ENCODE data around the gene UNC5C.

The UNC5C gene
- total RNA-seq, result 0 to 0.54 (median 0.18) reads per million in 4 experiments

GRCh38 chr4:95548738-95549245 lies at the start of gene UNC5C:
UNC5C (minus strand) TSS chr4:95548973.
- DNase-seq, result no peak

GRCh38 chr4:95596676-95597075 lies 47.9 kb upstream of the UNC5C start:
- DNase-seq, result no peak

- DNase-seq, result no peak
These were observed 45.9 kb upstream of the UNC5C start for GRCh38 chr4:95594629-95595028.

GRCh38 chr4:95594013-95594412 lies 45.2 kb upstream of the UNC5C start:
- DNase-seq, result no peak

GRCh38 chr4:95591278-95591677 lies 42.5 kb upstream of the UNC5C start:
- DNase-seq, result no peak

DNA sequence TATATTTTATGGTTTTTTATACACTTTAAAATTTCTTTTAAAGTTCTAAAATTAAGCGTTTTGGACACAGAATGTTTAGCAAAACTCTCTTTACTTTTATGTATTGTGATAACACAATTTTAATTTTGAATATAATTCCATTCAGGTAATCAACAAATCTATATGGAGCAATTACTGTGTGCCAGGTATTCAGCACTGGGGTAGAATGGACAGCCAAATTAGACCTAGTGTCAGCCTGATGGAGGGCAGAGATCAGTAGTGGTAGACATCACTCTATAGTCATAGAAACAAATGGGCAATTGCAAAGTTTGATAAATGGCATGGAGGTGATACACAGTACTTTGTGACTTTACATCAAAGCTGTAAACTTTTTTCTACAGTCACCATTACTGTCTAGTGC lies 41.8 kb upstream of the UNC5C start:
- DNase-seq, result no peak

DNA sequence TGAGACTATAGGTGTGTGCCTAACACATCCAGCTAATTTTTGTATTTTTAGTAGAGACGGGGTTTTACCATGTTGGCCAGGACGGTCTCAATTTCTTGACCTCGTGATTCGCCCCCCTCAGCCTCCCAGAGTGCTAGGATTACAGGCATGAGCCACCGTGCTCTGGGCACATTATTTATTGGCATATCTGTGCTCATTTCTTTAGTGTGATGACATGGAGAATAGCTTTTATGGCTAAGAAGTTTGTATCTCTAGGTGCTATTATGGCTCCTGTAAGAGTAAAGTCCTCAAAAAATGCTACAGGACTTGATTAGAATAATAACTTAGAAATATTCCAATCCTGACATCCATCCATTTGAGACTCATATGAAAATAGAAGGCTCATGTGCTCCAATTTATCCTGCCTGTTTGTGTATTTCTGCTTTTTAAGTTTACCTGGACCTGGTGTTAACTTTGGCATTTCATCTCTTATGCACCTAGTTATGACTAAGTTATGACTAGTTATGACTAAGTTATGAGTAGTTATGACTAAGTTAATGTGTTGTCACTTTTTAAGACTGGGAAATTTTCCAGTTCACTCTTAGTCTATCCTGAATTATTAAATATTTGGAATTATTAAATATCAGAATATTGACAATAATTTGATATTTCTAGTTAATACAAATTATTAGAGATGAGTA lies 36.4 kb upstream of the UNC5C start:
- DNase-seq, result no peak

DNA sequence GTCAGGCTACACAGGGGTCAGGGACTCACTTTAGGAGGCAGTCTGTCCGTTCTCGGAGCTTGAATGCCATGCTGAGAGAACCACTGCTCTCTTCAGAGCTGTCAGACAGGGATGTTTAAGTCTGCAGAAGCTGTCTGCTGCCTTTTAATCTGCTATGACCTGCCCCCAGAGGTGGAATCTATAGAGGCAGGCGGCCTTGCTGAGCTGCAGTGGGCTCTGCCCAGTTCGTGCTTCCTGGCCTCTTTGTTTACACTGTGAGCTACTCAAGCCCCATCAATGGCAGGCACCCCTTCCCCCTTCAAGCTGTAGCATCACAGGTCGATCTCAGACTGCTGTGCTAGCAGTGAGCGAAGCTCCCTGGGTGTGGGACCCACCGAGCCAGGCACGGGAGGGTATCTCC lies 31.5 kb upstream of the UNC5C start:
- no peak for DNase-seq

- no peak for DNase-seq
These were observed 23.7 kb upstream of the UNC5C start for GRCh38 chr4:95572304-95572991.

GRCh38 chr4:95571577-95571976 lies 22.8 kb upstream of the UNC5C start:
- DNase-seq, result no peak

GRCh38 chr4:95563638-95564337 lies 15.0 kb upstream of the UNC5C start:
- no peak for DNase-seq

DNA sequence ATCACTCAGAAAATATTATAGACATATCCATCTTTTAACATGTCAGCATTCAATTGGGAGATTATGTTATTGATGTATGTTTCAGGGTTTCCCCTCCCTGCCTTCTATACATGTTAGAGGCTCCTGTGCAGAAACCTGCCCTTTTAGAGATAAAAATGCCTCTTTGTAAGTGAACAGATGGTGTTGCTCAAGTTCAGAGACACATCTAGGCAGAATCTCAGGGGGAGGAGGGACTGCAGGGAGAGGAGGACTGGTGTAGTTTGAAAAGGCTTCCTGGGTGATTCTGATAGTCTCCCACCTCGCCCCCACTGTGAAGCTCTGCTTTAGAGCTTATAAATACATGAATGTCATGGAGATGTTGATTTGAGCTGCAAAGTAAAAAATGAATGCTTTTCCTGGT lies 12.0 kb upstream of the UNC5C start:
- no peak for DNase-seq

DNA sequence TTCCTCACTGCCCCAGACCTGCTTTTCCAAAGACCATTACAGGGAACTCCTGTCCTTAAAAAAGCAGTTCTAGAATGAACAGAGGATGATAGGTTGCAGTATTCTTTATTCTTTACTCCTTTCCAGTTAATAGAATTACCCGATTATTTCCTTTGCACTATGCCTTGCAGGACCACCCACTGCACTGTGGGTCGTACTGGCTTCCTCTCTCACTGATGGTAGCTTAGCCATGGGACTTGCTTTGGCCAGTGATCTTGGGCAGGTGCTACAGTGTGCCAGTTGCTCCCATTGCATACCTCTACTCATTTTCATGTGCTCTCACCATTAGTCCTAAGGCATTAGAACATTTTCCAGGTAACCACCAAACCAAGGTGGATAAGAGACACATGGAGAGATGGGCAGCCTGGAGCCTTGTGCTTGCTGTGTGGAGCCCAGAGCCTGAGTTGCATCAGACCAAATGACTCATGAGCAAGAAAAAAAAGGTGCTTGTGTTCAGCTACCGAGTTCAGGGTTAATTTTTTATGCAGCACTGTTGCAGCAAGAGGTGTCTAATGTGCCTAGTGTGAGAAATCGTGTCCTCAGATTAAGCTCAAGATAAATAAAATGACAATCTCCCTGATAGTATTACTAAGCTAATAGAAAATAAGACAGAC lies 7.6 kb upstream of the UNC5C start:
- DNase-seq, result no peak

DNA sequence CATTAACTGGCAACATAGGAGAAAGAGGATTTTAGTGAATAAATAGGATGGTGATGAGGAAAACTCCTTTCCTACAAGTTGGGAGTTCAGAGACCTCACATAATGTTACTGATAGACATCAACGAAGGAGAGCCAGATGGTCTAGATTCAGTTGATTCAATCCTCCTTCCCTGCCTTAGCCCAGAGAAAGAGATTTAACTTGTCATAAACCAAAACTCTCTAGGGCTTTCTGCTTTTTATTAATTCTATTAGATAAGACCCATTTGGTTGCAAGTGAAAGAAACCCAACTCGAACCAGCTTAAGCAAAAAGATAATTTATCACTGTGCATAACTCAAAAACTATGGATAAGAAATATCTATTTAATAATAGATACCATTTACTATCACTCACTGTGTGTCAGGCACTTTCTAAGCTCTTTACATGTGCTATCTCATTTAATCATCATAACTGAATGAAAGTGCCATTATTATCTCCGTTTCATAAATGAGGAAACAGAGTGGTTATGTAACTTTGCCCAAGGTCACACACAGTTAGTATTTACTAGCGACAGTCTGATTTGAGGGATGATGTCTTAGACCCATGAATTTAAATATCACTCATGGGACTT lies 4.3 kb upstream of the UNC5C start:
- no peak for DNase-seq

GRCh38 chr4:95551653-95552052 lies 2.9 kb upstream of the UNC5C start:
- no peak for DNase-seq

DNA sequence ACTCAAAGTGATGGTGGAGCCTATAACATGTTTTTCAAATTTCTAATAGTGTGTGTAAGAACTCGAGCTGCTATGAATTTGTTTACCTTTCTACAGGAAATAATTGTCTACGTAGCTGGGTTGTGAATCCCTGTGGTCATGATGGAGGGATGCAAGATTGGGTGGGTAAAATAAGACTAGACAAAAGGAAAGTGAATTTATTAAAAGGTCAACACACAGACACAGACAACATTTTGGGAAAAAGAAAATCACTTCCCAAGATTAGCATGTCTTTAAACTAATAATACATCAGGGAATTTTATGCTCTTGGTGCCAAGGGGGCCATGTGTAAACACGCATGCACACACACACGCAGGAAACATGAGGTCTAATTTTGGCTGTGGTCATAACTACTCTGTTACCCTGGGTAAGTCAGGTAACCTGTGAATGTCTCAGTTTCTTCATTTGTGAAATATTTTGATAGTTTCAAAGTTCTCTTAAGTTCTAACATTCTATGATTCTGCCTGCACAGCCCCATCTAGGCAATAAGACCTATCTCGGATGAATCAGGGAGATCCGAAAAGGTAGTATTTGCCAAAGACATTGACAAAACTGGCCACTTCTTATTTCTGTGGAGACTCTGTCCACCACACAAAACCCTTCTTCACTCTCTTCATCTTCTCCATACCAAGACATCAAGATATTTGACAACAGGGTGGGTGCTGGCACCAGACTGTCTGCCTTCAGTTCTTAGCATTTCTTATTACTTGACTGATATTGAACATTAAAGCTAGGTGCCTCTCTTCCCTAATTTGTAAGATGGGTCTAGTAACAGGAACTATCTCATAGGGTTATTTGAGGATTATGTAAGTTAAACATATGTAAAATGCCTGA lies 1.6 kb upstream of the UNC5C start:
- no peak for DNase-seq

GRCh38 chr4:95549246-95550114 lies 707 bp upstream of the UNC5C start:
- DNase-seq, result no peak

DNA sequence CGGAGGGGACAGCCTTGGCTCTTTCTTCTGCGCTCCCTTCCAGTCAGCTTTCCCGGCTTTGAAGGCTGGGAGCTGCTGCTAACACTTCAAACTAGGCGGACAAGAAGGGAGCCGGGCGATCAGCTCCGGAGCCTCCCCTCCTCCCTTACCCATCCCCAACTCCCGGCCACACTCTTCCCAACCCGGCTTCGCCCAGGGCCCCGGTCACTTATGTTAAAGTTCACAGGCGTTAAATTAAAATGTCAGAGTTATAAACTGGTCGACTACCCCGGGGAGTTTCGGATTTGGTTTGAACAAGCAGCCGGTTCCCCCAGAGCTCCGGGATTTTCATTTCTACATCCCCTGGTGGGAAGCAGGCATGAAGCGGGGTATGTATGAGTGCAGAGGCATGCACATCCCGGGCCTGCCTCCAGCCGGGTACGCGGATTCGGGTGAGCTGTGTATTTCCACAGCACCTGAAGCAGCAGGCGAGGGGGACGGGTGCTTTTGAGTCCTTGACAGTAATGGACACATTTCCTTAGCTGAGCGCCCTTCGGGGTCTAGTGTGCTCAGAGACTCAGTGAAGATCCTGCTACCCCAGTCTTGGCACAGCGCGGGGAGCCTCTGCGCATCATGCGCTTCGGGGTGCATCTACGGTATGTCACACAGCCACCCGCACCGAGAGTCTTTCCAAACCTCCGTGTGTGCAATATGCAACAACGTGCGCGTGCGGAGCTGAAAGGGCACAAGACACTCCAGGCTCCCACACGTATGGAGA lies 880 bp downstream of the UNC5C start:
- DNase-seq, result no peak

- no peak for DNase-seq
These were observed 1.7 kb downstream of the UNC5C start for GRCh38 chr4:95546866-95547714.

Measured in effector CD8-positive, alpha-beta T cell (primary cell).